A549 (cell line): ENCODE measurements around the gene MAPKAP1. TPM values are rescaled to one million over a fixed set of nuclear protein-coding genes. Genes with fewer than 3 reads are reported as not detected.

Experiments used
- ATAC-seq, 2 experiments: fragments of 200-7000 bp in 1 of 2; fragments of >200 bp in 1 of 2; cut with Nextera tagmentation in 1 of 2; cut with Tn5 transposase in 1 of 2; 3 replicates each; pipeline versions ENCODE4 v1.8.0 to v1.9.1; 2018 to 2020; ENCODE audit warnings: mild to moderate bottlenecking in 1 of 2, moderate library complexity in 1 of 2
- CTCF ChIA-PET: fragments of 300-600 bp; sonication (Branson Sonifier 250); formaldehyde crosslinking; extraction: SDS; loops from one replicate; lab custom pipeline; 2021; ENCODE audit warnings: antibody characterized with exemption, inconsistent platforms; lab: Yijun Ruan, JAX
- POLR2A ChIA-PET: fragments of 350-600 bp; formaldehyde crosslinking; extraction: SDS; loops from one replicate; lab custom pipeline; 2021; ENCODE audit warnings: antibody characterized with exemption, inconsistent platforms; lab: Yijun Ruan, JAX
- DNase-seq, 2 experiments: peaks; one replicate each; pipeline versions ENCODE4 v3.0.0 to v3.0.0-alpha.2; 2011 to 2016; ENCODE audit warnings: low read depth in 1 of 2, low spot score in 1 of 2
- FAIRE-seq: peaks from 2 replicates; lab custom pipeline; 2011; peaks lifted over from hg19 to GRCh38; lab: Jason Lieb, UNC
- H3K27ac ChIP-seq, 2 experiments: fragments of >200 bp; sonication (Bioruptor Twin); formaldehyde crosslinking; 3 replicates each; pipeline ENCODE4 v1.5.1; 2016 to 2017
- H3K4me1 ChIP-seq: fragments of >200 bp; sonication (Bioruptor Twin); formaldehyde crosslinking; 3 replicates; pipeline ENCODE4 v1.6.1; 2016
- H3K4me2 ChIP-seq: fragments of >200 bp; sonication (Bioruptor Twin); formaldehyde crosslinking; 3 replicates; pipeline ENCODE4 v1.6.1; 2016
- H3K4me3 ChIP-seq: fragments of >200 bp; sonication (Bioruptor Twin); formaldehyde crosslinking; 3 replicates; pipeline ENCODE4 v1.5.1; 2016
- H3K9me3 ChIP-seq: fragments of >200 bp; sonication (Bioruptor Twin); formaldehyde crosslinking; 3 replicates; pipeline ENCODE4 v1.6.1; 2016
- ATOH8 ChIP-seq: fragments of 250-450 bp; sonication (Bioruptor Pico); IDR thresholded peaks from 2 replicates; pipeline ENCODE4 v1.5.0; 2020; ENCODE audit warnings: low read depth, mild to moderate bottlenecking, moderate library complexity
- BCL3 ChIP-seq: fragments of >200 bp; sonication (Bioruptor Twin); formaldehyde crosslinking; IDR thresholded peaks from 3 replicates; pipeline ENCODE4 v1.6.1; 2016
- BHLHE40 ChIP-seq: IDR thresholded peaks from 2 replicates; pipeline ENCODE4 v1.6.1; 2012; ENCODE audit warnings: low read depth, low read length, inconsistent platforms
- CBX2 ChIP-seq: fragments of 200-600 bp; sonication (generic); IDR thresholded peaks from 2 replicates; pipeline ENCODE4 v1.6.1; 2016; ENCODE audit warnings: low read depth, mild to moderate bottlenecking, borderline replicate concordance
- CBX8 ChIP-seq: fragments of 200-600 bp; sonication (generic); IDR thresholded peaks from 2 replicates; pipeline ENCODE4 v1.6.1; 2016
- CEBPB ChIP-seq, 2 experiments: fragments of >200 bp in 1 of 2; sonication (Bioruptor Twin) in 1 of 2; formaldehyde crosslinking in 1 of 2; IDR thresholded peaks; 2 replicates each; pipeline ENCODE4 v1.6.1; 2012 to 2016
- CHD2 ChIP-seq: fragments of 150-350 bp; IDR thresholded peaks from 2 replicates; pipeline ENCODE4 v1.6.1; 2014; ENCODE audit warnings: low read length; ENCODE audit not compliant: partially characterized antibody
- CTCF ChIP-seq: fragments of >200 bp; sonication (Bioruptor Twin); formaldehyde crosslinking; IDR thresholded peaks from 3 replicates; pipeline ENCODE4 v1.5.1; 2016
- FOSB ChIP-seq: fragments of 250-450 bp; sonication (Bioruptor Pico); IDR thresholded peaks from 2 replicates; pipeline ENCODE4 v1.5.0; 2020; ENCODE audit warnings: mild to moderate bottlenecking, moderate library complexity
- FOSL2 ChIP-seq, 2 experiments: fragments of 450-650 bp in 1 of 2; fragments of >200 bp in 1 of 2; sonication (Bioruptor Twin) in 1 of 2; formaldehyde crosslinking; IDR thresholded peaks; 2 replicates each; pipeline versions ENCODE4 v1.5.0 to v1.6.1; 2016 to 2020; ENCODE audit warnings: mild to moderate bottlenecking in 1 of 2, moderate library complexity in 1 of 2
- GATA3 ChIP-seq: IDR thresholded peaks from 2 replicates; pipeline ENCODE4 v1.6.1; 2012; ENCODE audit warnings: borderline replicate concordance
- HEYL ChIP-seq: fragments of 250-450 bp; sonication (Bioruptor Pico); IDR thresholded peaks from 2 replicates; pipeline ENCODE4 v1.8.0; 2021; ENCODE audit warnings: mild to moderate bottlenecking, moderate library complexity
- HOXB13 ChIP-seq: fragments of 250-450 bp; sonication (Bioruptor Pico); IDR thresholded peaks from 2 replicates; pipeline ENCODE4 v1.5.0; 2020; ENCODE audit warnings: low read depth, mild to moderate bottlenecking, moderate library complexity
- HOXB5 ChIP-seq: fragments of 250-450 bp; sonication (Bioruptor Pico); IDR thresholded peaks from 2 replicates; pipeline ENCODE4 v1.5.0; 2020; ENCODE audit warnings: mild to moderate bottlenecking, moderate library complexity
- JUNB ChIP-seq: fragments of >200 bp; sonication (Bioruptor Twin); formaldehyde crosslinking; IDR thresholded peaks from 2 replicates; pipeline ENCODE4 v1.6.1; 2016
- KDM1A ChIP-seq: fragments of 200-600 bp; sonication (generic); IDR thresholded peaks from 2 replicates; pipeline ENCODE4 v1.6.1; 2016; ENCODE audit warnings: low read depth, mild to moderate bottlenecking
- PHF8 ChIP-seq: fragments of 200-600 bp; sonication (generic); IDR thresholded peaks from 2 replicates; pipeline ENCODE4 v1.6.1; 2016; ENCODE audit warnings: low read depth, mild to moderate bottlenecking, antibody characterized with exemption, moderate library complexity, borderline replicate concordance
- POLR2AphosphoS2 ChIP-seq: conservative IDR thresholded peaks from 2 replicates; pipeline ENCODE4 v1.6.1; 2012; ENCODE audit warnings: low read length, improper control_type of control experiment, inconsistent platforms
- RARB ChIP-seq: fragments of 250-450 bp; sonication (Bioruptor Pico); IDR thresholded peaks from 2 replicates; pipeline ENCODE4 v1.8.0; 2021; ENCODE audit warnings: mild to moderate bottlenecking, moderate library complexity
- REST ChIP-seq: fragments of 200-600 bp; sonication (generic); IDR thresholded peaks from 2 replicates; pipeline ENCODE4 v1.6.1; 2016; ENCODE audit warnings: antibody characterized with exemption, mild to moderate bottlenecking, moderate library complexity
- RFX5 ChIP-seq: fragments of 450-650 bp; IDR thresholded peaks from 2 replicates; pipeline ENCODE4 v1.7.1; 2014; ENCODE audit warnings: antibody characterized with exemption, mild to moderate bottlenecking, moderate library complexity
- SREBF2 ChIP-seq: fragments of 450-650 bp; IDR thresholded peaks from 2 replicates; pipeline ENCODE4 v1.6.1; 2014; ENCODE audit warnings: mild to moderate bottlenecking, moderate library complexity
- USF2 ChIP-seq: fragments of 450-650 bp; IDR thresholded peaks from 2 replicates; pipeline ENCODE4 v1.6.1; 2014; ENCODE audit warnings: antibody characterized with exemption
- ZFP36 ChIP-seq: fragments of 450-650 bp; IDR thresholded peaks from 2 replicates; pipeline ENCODE4 v1.6.1; 2014; ENCODE audit warnings: borderline replicate concordance; ENCODE audit not compliant: partially characterized antibody
- ZNF302 ChIP-seq: fragments of 250-450 bp; sonication (Bioruptor Pico); IDR thresholded peaks from 2 replicates; pipeline ENCODE4 v1.9.0; 2021; ENCODE audit warnings: inconsistent platforms, mild to moderate bottlenecking, moderate library complexity
- ZSCAN20 ChIP-seq: fragments of 250-450 bp; sonication (Bioruptor Pico); IDR thresholded peaks from 2 replicates; pipeline ENCODE4 v1.8.0; 2022; ENCODE audit warnings: mild to moderate bottlenecking, moderate library complexity
- WGBS: methylation state at CpG from one replicate; pipeline ENCODE4 v1.1.6; 2017; ENCODE audit errors: missing lambda C conversion rate; 5-methylcytosine and 5-hydroxymethylcytosine counted together
- polyA plus RNA-seq, 4 experiments: library from polyadenylated mRNA; depleted of rRNA in 3 of 4; stranded (reverse); fragments of >200 nt; fragmentation: RNase III in 1 of 4; extraction: RNeasy Plus Mini Kit Qiagen cat#74134 plus additional on column Dnase treatment in 1 of 4; gene quantifications; 2 replicates in 3 of 4; 3 replicates in 1 of 4; pipeline ENCODE4 v1.2.3, GENCODE V29; 2011 to 2017

MAPKAP1 gene
- polyA plus RNA-seq, 2 of the 4 experiments (the other 2 are of a cell fraction): 49.9 to 119 TPM

- TF ChIP-seq CHD2: no peak
- TF ChIP-seq FOSL2 (IDR thresholded peaks at IDR 0.05): 0 out of 2 replicates have a peak, but pooled peaks have one; percentile 13
- peak; percentile 47 for TF ChIP-seq FOSL2 (CRISPR knock-in tag; IDR thresholded peaks at IDR 0.05)
- TF ChIP-seq ZNF302: no peak
- 0 out of 2 replicates have a peak, but pooled peaks have one; percentile 26 for TF ChIP-seq JUNB
- no peak for TF ChIP-seq RARB (CRISPR knock-in tag)
- no peak for TF ChIP-seq ZFP36
- no peak for TF ChIP-seq RFX5
- TF ChIP-seq GATA3: no peak
- TF ChIP-seq USF2: peak; percentile 76
- no peak for TF ChIP-seq SREBF2
- TF ChIP-seq FOSB (CRISPR knock-in tag): no peak
- peak overlapping the region; percentile 67 for H3K4me2 ChIP-seq
- CTCF ChIA-PET: interaction anchor here (0.7 to 2.0 kb wide), 12 partner anchors 8 to 885 kb away, joined by 3 to 8 read pairs (median 3); no protein-coding TSS in a partner anchor
- peak; percentile 84 to 92 for ATAC-seq
- H3K4me1 ChIP-seq: peaks cover 22% of the 10 kb centered on the region
- peak overlapping the region; percentile 25; the same call in 1 of the 3 replicates for H3K4me3 ChIP-seq
- peak; percentile 34 to 72 for DNase-seq
- no peaks in the 10 kb centered on the region for H3K9me3 ChIP-seq
- FAIRE-seq: no peak
- H3K27ac ChIP-seq: peak overlapping the region; percentile 55 to 81
- POLR2A ChIA-PET: interaction anchor here (0.9 kb wide), 1 partner anchor 8 kb away, joined by 3 read pairs; no protein-coding TSS in a partner anchor
- WGBS: 47% methylated on average over 13 of the region's 13 CpGs
Observed at GRCh38 chr9:125513668-125514413, 193.2 kb downstream of the MAPKAP1 start.

- no peak for FAIRE-seq
- Histone ChIP-seq H3K4me2 (peak overlapping the region; percentile 67), H3K4me1 (peaks cover 22% of the 10 kb centered on the region), H3K27ac (peak overlapping the region; percentile 50 to 81), H3K9me3 (no peaks in the 10 kb centered on the region), H3K4me3 (no peak overlapping the region)
- no peak for DNase-seq
- TF ChIP-seq CBX8 (no peak), FOSB (CRISPR knock-in tag) (no peak), CEBPB (IDR thresholded peaks at IDR 0.05) (no peak), CBX2 (no peak), CTCF (no peak), PHF8 (no peak), ATOH8 (CRISPR knock-in tag) (no peak), BHLHE40 (no peak), HEYL (CRISPR knock-in tag) (no peak), ZSCAN20 (CRISPR knock-in tag) (no peak), BCL3 (no peak), REST (no peak), CHD2 (no peak), KDM1A (no peak), HOXB13 (no peak), HOXB5 (CRISPR knock-in tag) (no peak), POLR2AphosphoS2 (no peak)
- 53% methylated on average over 2 of the region's 2 CpGs for WGBS
- peak; percentile 10 to 50; a peak in 3 of 6 replicates for ATAC-seq
- POLR2A ChIA-PET: interaction anchor here (0.9 kb wide), 1 partner anchor 8 kb away, joined by 3 read pairs; no protein-coding TSS in a partner anchor
- CTCF ChIA-PET: interaction anchor here (0.8 to 2.0 kb wide), 10 partner anchors 9 to 885 kb away, joined by 3 to 8 read pairs (median 3); no protein-coding TSS in a partner anchor
Observed at GRCh38 chr9:125513303-125513667, 193.7 kb downstream of the MAPKAP1 start.
